ENCODE measurements around the gene SLCO6A1.

The SLCO6A1 gene

GRCh38 chr5:102433473-102433872 lies 65.3 kb downstream of the SLCO6A1 start:
- TF ChIP-seq TAF1 (IDR thresholded peaks at IDR 0.05; ENCODE audit: borderline replicate concordance, low read depth, low read length) (no peak), POLR2AphosphoS5 (IDR thresholded peaks at IDR 0.05; ENCODE audit: low read depth, low read length) (no peak), POLR2A (IDR thresholded peaks at IDR 0.05; ENCODE audit: low read depth, low read length) (no peak)
- DNase-seq (ENCODE audit: insufficient read length) (no peak), FAIRE-seq (no peak)

GRCh38 chr5:102421647-102422046 lies 77.2 kb downstream of the SLCO6A1 start:
- FAIRE-seq (no peak), DNase-seq (ENCODE audit: insufficient read length) (no peak)
- TF ChIP-seq POLR2A (IDR thresholded peaks at IDR 0.05; ENCODE audit: low read depth, low read length) = no peak

- DNase-seq (ENCODE audit: insufficient read length) = no peak
- TF ChIP-seq TAF1 (IDR thresholded peaks at IDR 0.05; ENCODE audit: borderline replicate concordance, low read depth, low read length) (no peak), POLR2AphosphoS5 (IDR thresholded peaks at IDR 0.05; ENCODE audit: low read depth, low read length) (no peak), POLR2A (IDR thresholded peaks at IDR 0.05; ENCODE audit: low read depth, low read length) (no peak)
- FAIRE-seq = no peak
Observed at GRCh38 chr5:102418531-102418930, 80.3 kb downstream of the SLCO6A1 start.

- TF ChIP-seq POLR2A (IDR thresholded peaks at IDR 0.05; ENCODE audit: low read depth, low read length) (no peak), TAF1 (IDR thresholded peaks at IDR 0.05; ENCODE audit: borderline replicate concordance, low read depth, low read length) (no peak), POLR2AphosphoS5 (IDR thresholded peaks at IDR 0.05; ENCODE audit: low read depth, low read length) (no peak)
- FAIRE-seq (no peak), DNase-seq (ENCODE audit: insufficient read length) (no peak)
Observed at GRCh38 chr5:102414448-102414847, 84.4 kb downstream of the SLCO6A1 start.

GRCh38 chr5:102388235-102388634 lies 110.6 kb downstream of the SLCO6A1 start:
- DNase-seq (ENCODE audit: insufficient read length) = no peak
- FAIRE-seq = no peak
- TF ChIP-seq TAF1 (IDR thresholded peaks at IDR 0.05; ENCODE audit: borderline replicate concordance, low read depth, low read length) (no peak), POLR2A (IDR thresholded peaks at IDR 0.05; ENCODE audit: low read depth, low read length) (no peak), POLR2AphosphoS5 (IDR thresholded peaks at IDR 0.05; ENCODE audit: low read depth, low read length) (no peak)

- DNase-seq (ENCODE audit: insufficient read length) = no peak
- TF ChIP-seq POLR2AphosphoS5 (IDR thresholded peaks at IDR 0.05; ENCODE audit: low read depth, low read length) = no peak
- TF ChIP-seq TAF1 (IDR thresholded peaks at IDR 0.05; ENCODE audit: borderline replicate concordance, low read depth, low read length) = no peak
- TF ChIP-seq POLR2A (IDR thresholded peaks at IDR 0.05; ENCODE audit: low read depth, low read length) = no peak
- FAIRE-seq = no peak
Observed at GRCh38 chr5:102385365-102385764, 113.4 kb downstream of the SLCO6A1 start.

- FAIRE-seq (no peak), DNase-seq (ENCODE audit: insufficient read length) (no peak)
- TF ChIP-seq POLR2AphosphoS5 (IDR thresholded peaks at IDR 0.05; ENCODE audit: low read depth, low read length) = no peak
- TF ChIP-seq TAF1 (IDR thresholded peaks at IDR 0.05; ENCODE audit: borderline replicate concordance, low read depth, low read length) = no peak
- no peak for TF ChIP-seq POLR2A (IDR thresholded peaks at IDR 0.05; ENCODE audit: low read depth, low read length)
Observed at GRCh38 chr5:102380174-102380573, 118.6 kb downstream of the SLCO6A1 start.

GRCh38 chr5:102375876-102376275 lies 122.9 kb downstream of the SLCO6A1 start:
- no peak for FAIRE-seq
- no peak for TF ChIP-seq POLR2AphosphoS5 (IDR thresholded peaks at IDR 0.05; ENCODE audit: low read depth, low read length)
- no peak for TF ChIP-seq TAF1 (IDR thresholded peaks at IDR 0.05; ENCODE audit: borderline replicate concordance, low read depth, low read length)
- no peak for TF ChIP-seq POLR2A (IDR thresholded peaks at IDR 0.05; ENCODE audit: low read depth, low read length)

GRCh38 chr5:102375272-102375671 lies 123.5 kb downstream of the SLCO6A1 start:
- TF ChIP-seq POLR2A (IDR thresholded peaks at IDR 0.05; ENCODE audit: low read depth, low read length) = no peak
- TF ChIP-seq POLR2AphosphoS5 (IDR thresholded peaks at IDR 0.05; ENCODE audit: low read depth, low read length) = no peak
- no peak for TF ChIP-seq TAF1 (IDR thresholded peaks at IDR 0.05; ENCODE audit: borderline replicate concordance, low read depth, low read length)
- FAIRE-seq = no peak

More at GRCh38 chr5:102375876-102376275, 122.9 kb downstream of the SLCO6A1 start:
- no peak for DNase-seq (ENCODE audit: insufficient read length)

GRCh38 chr5:102368392-102368791 lies 130.4 kb downstream of the SLCO6A1 start:
- DNase-seq (ENCODE audit: insufficient read length) = no peak
- no peak for FAIRE-seq
- TF ChIP-seq TAF1 (IDR thresholded peaks at IDR 0.05; ENCODE audit: borderline replicate concordance, low read depth, low read length) (no peak), POLR2AphosphoS5 (IDR thresholded peaks at IDR 0.05; ENCODE audit: low read depth, low read length) (no peak), POLR2A (IDR thresholded peaks at IDR 0.05; ENCODE audit: low read depth, low read length) (no peak)

More at GRCh38 chr5:102375272-102375671, 123.5 kb downstream of the SLCO6A1 start:
- DNase-seq (ENCODE audit: insufficient read length) = no peak

- TF ChIP-seq POLR2AphosphoS5 (IDR thresholded peaks at IDR 0.05; ENCODE audit: low read depth, low read length) (no peak), TAF1 (IDR thresholded peaks at IDR 0.05; ENCODE audit: borderline replicate concordance, low read depth, low read length) (no peak), POLR2A (IDR thresholded peaks at IDR 0.05; ENCODE audit: low read depth, low read length) (no peak)
- DNase-seq (ENCODE audit: insufficient read length) (no peak), FAIRE-seq (no peak)
Observed at GRCh38 chr5:102341681-102342288, 157.0 kb downstream of the SLCO6A1 start.

GRCh38 chr5:102324714-102325113 lies 174.1 kb downstream of the SLCO6A1 start:
- TF ChIP-seq TAF1 (IDR thresholded peaks at IDR 0.05; ENCODE audit: borderline replicate concordance, low read depth, low read length) (no peak), POLR2A (IDR thresholded peaks at IDR 0.05; ENCODE audit: low read depth, low read length) (no peak), POLR2AphosphoS5 (IDR thresholded peaks at IDR 0.05; ENCODE audit: low read depth, low read length) (no peak)
- FAIRE-seq (no peak), DNase-seq (ENCODE audit: insufficient read length) (no peak)
